Stimulated activated CD8-positive, alpha-beta memory T cell treated with anti-CD3 and anti-CD28 coated beads, Interleukin-7, amount 100 ng/mL, for 1 hour (primary cell): ENCODE measurements around the gene ALDH1L1.
A peak's percentile ranks its signal among the peaks of the same experiment; 100 is the strongest.

Experiments
- DNase-seq, 2 donors: peaks; one replicate each; pipeline ENCODE4 v3.0.0-alpha.2; 2020; ENCODE audit warnings: low read depth in 2 of 2

The ALDH1L1 gene

DNA sequence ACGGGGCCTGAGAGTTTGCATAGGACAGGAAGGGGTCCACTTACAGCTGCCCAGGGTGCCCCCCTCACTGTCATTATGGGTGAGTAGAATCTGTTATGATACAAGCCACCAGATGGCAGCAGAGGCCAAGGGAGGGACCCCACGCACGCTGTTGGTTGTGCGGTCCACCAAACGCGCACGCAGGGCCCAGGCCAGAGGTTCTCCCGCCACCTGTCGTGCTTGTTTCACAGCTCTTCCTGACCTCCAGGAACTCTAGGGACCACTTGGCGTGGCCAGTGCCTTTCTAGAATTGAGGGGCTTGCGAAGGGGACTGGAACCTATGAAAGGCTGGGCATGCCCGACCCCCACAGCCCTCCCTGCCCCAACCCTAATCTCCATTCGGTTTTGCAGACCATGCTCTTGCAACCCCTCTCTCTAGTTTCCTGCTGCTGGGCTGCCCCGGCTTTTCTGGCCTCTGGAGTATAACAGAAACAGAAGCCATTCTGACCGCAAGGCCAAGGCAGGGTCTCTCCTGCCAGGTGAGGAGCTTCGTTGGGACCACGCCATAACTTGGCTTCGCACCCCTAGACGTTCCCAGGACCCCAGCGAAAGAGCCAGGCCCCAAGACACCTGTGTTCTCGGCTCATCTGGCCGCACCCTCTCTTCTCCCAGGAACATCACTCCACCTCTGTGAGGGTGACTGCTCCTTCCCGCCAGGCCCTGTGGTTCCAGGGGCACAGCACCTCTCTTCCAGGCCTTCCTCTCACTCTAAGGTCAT lies 46.0 kb downstream of the ALDH1L1 start:
- peak in 1 of 2 donors; percentile 24 for DNase-seq

DNA sequence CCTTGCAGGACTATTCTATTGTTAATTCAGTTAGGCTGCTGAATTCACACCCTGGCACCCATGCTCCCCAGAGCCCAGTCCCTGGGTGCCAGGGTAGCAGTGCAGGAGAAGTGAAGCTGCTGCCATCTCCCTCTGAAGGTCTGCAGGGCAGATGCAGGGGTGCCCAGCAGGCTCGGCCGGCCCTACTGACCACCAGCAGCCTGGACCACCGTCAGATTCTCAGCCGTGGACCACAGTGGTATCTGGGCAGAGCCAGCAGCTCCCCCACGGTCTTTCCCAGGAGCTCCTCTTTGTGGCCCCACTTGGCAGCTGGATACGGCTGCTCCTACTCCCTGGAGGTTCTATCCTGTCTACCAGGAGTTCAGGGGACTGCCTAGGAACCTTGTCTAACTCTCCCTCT lies 46.8 kb downstream of the ALDH1L1 start:
- no peak for DNase-seq

DNA sequence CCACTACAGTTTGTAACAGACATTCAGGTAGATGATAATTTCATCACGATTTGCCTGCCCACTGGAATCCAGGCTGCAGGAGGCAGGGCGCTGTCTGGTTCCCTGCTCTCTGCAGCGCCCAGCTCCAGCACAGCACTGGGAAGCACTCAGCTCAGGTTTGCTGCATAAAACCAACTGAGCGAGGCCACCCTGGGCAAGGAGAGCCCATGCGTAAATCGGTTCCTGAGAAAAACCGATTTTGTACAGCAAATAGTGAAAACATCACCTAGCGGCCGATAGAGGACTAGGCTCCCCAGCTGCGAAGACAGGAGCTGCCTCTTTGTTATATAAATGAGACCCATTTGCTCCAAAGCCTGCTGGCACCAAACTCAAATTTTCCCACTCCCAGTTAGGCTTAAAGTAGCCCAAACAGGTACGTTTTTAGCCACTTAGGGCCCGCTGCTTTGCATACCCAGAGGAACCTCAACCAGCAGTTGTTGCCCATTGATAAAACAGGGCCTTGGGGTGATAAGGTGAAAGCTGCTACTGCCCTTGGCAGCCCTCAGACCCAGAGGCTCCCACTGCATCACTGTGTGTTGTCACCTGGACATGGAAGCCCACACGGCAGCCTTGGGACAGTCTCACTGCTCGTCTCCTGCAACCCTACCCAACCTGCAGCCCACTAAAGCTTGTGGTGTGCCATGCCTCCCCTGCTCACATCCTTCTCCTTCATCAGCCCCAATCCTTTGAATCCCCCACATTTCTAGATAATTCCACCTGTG lies 47.5 kb downstream of the ALDH1L1 start:
- DNase-seq, result no peak

DNA sequence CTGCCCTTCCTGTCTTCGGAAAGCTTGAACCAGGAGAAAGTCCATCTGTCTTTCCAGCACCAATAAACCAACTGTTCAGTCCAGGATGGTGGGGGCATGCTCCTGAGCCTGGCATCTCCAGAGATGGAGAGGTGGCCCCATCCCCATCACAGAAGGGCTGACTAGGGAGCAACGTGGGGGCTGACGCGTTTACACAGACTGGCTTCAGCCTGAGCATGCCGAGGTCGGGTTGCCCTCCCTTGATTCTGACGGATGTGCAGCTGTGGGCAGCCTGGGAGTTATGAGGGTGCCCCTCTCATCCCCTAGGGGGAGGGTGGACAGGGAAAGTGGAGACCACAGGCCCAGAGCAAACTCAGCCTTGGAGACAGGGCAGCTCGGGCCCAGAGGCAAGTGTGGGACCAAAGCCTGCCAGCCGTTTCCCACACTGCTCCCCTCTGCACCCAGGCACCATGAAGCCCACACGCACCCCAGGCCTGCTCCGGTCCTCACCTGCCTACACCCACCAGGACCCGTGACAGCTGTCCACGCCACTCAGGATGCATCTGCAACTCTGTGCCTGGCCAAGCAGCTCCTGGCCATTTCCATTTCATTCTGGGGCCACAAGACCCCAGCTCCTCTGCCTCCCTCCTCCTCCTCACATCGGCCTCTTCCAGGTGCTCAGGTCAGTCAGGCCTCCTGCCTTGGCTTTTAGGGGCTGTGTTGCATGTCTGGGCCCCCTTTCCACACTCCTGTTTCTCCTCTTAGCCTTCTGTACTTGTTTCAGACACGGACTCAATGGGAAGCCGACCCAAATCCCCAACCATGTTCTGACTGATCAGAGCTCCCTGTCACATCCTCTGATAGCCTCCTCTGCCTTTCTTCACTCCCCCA lies 48.3 kb downstream of the ALDH1L1 start:
- no peak for DNase-seq

DNA sequence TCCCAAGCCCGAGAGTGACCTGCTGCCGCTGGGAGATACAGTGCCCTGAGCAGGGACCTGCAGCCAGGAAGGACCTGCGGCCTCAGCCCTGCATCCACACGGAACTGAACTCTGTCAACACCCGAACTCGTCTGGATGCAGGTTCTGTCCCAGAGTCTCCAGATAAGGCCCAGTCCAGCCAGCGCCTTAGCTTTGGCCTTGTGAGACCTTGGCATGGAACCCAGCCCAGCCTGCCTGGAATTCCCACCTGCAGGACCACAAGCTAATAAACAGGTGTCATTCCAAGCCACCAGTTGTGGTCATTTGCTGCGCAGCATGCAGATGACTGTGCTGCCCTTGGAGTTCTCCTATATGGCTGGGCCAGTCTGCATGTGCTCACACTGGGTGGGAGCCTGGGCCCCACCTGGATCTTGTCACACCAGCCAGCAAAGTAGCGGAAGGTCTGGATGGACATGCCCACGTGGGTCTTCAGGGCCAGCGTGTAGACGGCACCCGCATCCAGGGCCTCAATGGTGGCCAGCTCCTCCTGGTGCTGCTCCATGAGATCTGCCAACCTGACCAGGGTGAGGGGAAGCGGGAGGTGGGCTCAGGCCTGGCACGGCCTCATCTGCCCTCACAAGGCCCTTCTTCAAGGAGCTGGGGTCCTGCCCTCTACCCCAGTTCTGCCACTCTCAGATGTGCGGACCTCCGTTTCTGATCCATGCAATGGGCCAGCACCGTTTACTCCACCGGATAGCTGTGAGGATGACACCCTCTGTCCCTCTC lies 49.2 kb downstream of the ALDH1L1 start:
- no peak for DNase-seq

GRCh38 chr3:126130081-126130855 lies 50.1 kb downstream of the ALDH1L1 start:
- DNase-seq, result no peak

DNA sequence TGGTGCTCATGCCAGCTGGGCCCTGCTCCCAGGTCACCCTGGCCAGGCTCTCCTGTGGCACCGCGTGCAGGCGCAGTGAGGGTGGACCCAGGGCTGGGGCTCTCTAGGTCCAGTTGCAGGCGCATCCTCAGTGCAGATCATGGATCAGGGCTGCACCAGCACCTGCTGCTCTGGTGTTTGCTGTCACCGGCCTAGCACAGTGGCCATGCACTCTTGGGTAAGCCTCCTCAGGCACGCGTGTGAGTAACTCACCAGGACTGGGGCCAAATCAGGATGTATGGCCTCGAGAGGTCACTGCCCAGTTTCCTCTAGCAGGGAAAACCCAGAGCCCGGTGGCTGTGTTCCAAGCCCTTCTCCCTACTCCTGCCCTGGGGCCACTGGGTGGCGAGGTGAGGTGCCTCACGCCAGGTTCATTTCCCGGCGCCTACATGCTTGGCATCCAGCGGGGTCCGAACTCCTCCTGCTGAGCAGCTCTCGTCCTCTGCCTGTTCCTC lies 50.9 kb downstream of the ALDH1L1 start:
- no peak for DNase-seq

DNA sequence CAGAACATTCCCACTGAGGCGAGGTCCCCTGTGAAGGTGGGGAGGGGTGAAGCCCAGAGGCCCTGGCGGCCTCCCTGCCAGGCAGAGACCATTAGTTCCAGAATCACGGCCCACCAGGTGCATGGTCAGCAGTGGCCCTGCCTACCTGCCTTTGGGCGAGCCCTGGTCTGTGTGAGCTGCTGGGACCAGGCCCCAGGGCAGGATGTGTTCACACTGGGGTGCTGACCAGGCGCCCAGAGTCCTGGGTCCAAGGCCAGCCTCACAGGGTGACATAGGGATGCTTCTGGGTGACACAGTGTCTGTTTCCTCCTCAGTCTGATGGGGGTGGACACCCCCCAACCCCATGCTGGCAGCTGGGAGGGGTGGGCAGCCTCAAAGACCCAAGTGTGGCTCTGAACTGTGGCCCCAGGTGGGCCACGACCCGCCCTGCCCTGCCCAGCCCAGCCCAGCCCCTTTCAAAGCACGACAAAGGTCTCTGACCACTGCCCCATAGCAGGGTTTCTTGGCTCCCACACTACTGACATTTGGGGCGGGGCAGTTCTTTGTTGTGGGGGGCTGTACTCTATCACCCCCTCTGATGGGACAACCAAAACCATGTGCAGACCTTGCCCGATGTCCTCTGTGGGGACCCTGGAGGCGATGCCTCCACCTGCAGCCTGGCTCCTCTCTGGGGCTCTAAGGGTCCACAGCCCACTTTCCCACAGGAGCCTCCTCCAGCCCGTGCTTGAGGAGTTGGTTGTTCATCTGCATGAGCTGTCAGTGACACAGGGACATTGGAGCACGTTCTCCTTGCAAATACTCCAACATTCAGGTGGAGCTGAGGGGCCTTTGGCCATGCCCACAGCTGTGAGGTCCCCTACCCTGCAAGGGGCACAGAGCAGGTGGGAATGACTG lies 51.6 kb downstream of the ALDH1L1 start:
- DNase-seq, result no peak

DNA sequence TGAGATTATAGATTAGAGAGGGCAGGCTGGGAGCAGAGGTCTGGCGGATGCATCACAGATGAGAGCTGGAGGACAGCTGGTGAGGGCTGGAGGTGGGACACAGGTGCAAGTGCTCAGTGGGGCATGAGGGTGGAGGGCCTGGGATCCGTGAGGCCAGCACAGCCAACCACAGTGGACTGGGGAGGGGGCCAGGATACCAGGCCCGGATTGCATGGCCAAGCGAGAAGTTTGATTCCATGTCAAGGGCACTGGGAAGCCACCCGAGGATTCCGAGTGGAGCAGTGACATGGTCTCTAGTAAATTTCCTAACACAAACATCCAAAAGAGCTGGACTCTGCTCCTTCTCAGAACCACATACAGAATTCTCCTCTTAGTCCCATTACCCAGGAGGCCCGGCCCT lies 52.5 kb downstream of the ALDH1L1 start:
- no peak for DNase-seq

DNA sequence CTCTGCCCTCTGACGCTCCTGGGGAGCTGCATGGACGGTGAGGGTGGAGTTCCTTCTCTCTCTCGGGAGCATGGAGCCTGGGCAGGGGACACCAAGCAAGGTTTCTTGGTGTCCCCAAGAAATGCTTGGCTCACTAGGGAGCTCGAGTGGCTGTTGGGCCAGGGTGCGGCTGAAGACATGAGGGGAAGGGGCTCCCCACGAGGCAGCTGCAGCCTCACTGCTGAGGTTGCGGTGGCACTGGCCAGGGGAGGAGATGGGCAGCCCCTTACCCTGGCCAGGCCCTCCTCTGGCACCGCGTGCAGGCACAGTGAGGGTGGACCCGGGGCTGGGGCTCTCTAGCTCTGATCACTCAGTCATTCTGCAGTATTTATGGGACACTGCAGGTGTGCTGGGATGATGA lies 52.9 kb downstream of the ALDH1L1 start:
- DNase-seq, result no peak

DNA sequence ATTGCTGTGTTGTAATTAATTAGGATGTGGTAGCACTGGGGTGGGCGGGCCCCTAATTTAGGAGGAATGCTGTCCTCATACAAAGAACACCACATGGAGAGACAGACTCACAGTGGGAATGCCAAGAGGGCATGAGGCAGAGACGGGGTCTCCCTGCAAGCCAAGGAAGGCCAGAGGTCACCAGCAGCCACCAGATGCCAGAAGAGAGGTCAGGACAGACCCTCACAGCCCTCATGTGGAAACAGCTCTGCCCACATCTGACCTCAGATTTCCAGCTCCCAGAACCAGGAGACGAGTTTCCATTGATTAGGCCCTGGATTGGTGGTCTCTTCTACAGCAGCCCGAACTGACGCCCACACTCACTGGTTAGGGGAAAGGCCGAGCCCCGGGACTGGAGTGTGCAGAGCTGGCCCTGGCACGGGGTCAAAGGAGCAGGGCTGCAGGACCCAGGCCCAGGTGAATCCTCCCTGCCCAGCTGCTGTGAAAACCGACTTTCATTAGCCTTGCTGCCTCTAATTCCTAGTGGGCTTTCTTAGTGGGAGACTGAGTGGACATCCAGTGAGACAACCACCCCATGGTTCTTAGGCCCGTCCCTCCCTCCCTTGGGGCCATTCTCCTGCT lies 53.5 kb downstream of the ALDH1L1 start:
- no peak for DNase-seq

DNA sequence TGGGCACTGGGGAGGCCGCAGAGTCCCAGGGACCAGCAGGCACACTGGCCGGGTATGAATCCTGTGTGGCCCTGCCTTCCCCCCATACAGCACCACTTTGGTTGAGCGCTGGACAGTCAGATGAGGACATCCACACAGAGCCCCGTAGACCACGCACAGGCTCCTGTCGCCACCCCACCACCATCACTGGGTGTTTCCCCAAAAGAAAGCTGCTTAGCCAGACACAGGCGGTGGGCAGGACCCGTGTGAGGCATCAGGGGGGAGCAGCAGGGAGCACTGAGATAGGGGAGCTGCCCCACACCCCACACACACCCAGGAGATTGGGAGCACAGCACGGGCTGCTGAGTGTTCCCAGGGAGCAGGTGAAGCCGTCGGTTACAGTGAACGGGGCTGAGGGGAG lies 54.1 kb downstream of the ALDH1L1 start:
- DNase-seq, result no peak

DNA sequence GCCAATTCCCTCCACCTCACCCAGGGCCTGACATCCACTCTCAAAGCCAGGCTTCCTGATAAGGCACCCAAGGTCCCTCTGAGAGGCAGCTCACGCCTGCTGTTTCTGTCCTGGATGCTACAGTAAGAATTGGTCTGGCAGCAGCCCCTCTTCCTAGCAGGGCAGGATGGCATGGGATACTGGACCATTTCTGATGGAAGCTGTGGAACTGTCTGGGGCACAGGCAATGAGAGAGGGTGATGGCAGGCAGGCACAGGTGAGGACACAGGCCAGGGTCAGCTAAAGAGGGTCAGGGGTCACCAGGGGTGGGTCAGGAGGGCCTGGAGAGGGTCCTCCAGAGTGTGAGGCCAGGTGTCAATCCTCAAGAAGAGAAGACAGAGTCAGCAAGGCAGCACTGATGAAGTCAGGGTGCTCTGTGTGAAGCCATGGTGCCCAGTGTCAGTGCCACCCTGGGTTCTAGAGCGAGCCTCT lies 54.6 kb downstream of the ALDH1L1 start:
- no peak for DNase-seq

GRCh38 chr3:126125341-126125740 lies 55.0 kb downstream of the ALDH1L1 start:
- DNase-seq, result no peak

- no peak for DNase-seq
Measured at GRCh38 chr3:126124896-126125295, 55.5 kb downstream of the ALDH1L1 start.

DNA sequence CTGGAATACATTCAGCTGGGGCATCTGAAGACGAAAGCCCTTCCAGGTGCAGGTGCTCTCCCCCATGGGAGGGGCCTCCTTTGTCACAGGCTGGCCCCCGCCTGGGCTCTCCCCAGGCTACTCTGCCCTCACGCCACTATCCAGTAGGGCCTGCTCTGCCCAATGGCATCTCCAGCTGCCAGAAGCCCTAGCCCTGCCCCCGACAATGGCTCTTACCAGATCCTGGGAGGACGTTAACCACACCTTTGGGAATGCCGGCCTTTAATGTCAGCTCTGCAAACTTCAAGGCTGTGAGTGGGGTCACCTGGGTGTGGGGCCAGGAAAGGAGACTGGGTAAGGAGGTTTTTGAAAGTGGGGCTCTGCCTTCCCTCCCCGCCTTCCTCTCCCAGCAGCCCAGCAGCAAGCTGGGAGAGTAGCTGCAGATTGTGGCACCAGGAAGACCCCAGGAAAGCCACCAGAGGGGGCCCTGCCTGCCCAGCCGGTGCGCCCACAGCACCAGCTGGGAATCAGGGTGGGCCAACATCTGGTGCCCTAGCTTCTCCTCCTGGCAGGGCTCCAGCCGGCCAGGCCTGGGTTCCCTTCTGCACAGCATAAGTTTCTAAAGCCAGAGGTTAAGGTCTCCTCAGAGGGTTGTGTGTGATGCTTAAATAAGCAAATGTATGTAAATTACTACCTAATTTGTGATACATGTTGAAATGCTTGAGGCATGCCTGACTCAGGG lies 56.1 kb downstream of the ALDH1L1 start:
- DNase-seq, result no peak

DNA sequence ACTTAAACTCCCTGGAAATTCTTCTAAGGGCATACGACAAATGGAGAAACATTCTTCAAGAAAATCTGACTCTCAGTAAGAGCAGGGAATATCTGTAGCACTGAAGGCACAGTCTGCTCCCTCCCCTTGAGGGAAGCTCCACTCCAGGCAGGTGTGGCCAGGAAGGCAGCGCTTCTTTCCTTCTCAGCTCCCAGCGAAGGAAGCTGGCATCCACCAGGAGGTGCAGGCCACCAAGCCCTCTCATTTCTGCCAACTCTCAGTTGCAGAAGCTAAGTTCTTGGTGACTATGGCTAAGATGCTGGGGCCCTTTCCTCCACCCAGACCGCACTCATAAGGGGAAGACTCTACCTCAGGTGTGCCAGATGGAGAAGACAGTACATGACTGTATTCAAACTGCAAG lies 58.8 kb downstream of the ALDH1L1 start:
- no peak for DNase-seq

- no peak for DNase-seq
Measured at GRCh38 chr3:126121074-126121473, 59.3 kb downstream of the ALDH1L1 start.
